Liver (tissue), 9 donors: ENCODE data around the gene HOXA1. TPM values are rescaled to one million over a fixed set of nuclear protein-coding genes. Genes with fewer than 3 reads are reported as not detected.

Experiments used
- DNase-seq: peaks from one replicate; pipeline ENCODE4 v3.0.0-alpha.2; 2017; ENCODE audit warnings: low spot score
- H3K27ac ChIP-seq, 2 donors: one replicate each; pipeline ENCODE4 v1.7.0; 2013; ENCODE audit warnings: inconsistent platforms in 2 of 2, low read length in 2 of 2, control low read depth in 1 of 2, low read depth in 1 of 2, mild to moderate bottlenecking in 1 of 2
- H3K27me3 ChIP-seq, 4 donors: one replicate each; pipeline versions ENCODE4 v1.6.1 to v1.7.0; 2013; ENCODE audit warnings: low read length in 3 of 4, inconsistent platforms in 1 of 4, mild to moderate bottlenecking in 1 of 4, moderate library complexity in 1 of 4; ENCODE audit not compliant: control insufficient read depth in 4 of 4, insufficient read depth in 4 of 4
- H3K36me3 ChIP-seq, 4 donors: one replicate each; pipeline versions ENCODE4 v1.6.1 to v1.7.0; 2013; ENCODE audit warnings: low read length in 3 of 4, mild to moderate bottlenecking in 3 of 4, low read depth in 1 of 4, moderate library complexity in 1 of 4; ENCODE audit not compliant: control insufficient read depth in 4 of 4, insufficient read depth in 3 of 4
- H3K4me1 ChIP-seq, 4 donors: one replicate each; pipeline versions ENCODE4 v1.6.1 to v1.7.0; 2013; ENCODE audit warnings: low read length in 3 of 4, mild to moderate bottlenecking in 3 of 4, moderate library complexity in 1 of 4; ENCODE audit not compliant: control insufficient read depth in 4 of 4, insufficient read depth in 4 of 4
- H3K4me3 ChIP-seq, 3 donors: one replicate each; pipeline versions ENCODE4 v1.6.1 to v1.7.0; 2013; ENCODE audit warnings: low read length in 3 of 3, control low read depth in 1 of 3, low read depth in 1 of 3, mild to moderate bottlenecking in 1 of 3
- H3K9ac ChIP-seq, 2 donors: one replicate each; pipeline ENCODE4 v1.7.0; 2013; ENCODE audit warnings: low read length in 2 of 2, mild to moderate bottlenecking in 2 of 2, moderate library complexity in 2 of 2, control low read depth in 1 of 2, low read depth in 1 of 2
- H3K9me3 ChIP-seq, 4 donors: one replicate each; pipeline versions ENCODE4 v1.6.1 to v1.7.0; 2013; ENCODE audit warnings: low read length in 3 of 4; ENCODE audit not compliant: control insufficient read depth in 4 of 4
- ATF3 ChIP-seq: IDR thresholded peaks from 2 replicates; pipeline ENCODE4 v1.6.1; 2016; ENCODE audit warnings: antibody characterized with exemption
- CTCF ChIP-seq: fragments of 150-350 bp; IDR thresholded peaks from 2 replicates; pipeline ENCODE4 v1.5.1; 2017; ENCODE audit warnings: improper control_type of control experiment, low read depth, low read length; ENCODE audit not compliant: missing input control
- EGR1 ChIP-seq, 2 donors: IDR thresholded peaks; 2 replicates each; pipeline ENCODE4 v1.6.1; 2016 to 2018; ENCODE audit warnings: antibody characterized with exemption in 2 of 2, low read depth in 2 of 2
- FOXA2 ChIP-seq: IDR thresholded peaks from 2 replicates; pipeline ENCODE4 v1.6.1; 2016; ENCODE audit warnings: antibody characterized with exemption
- GABPA ChIP-seq, 2 donors: IDR thresholded peaks in 1 of 2; conservative IDR thresholded peaks in 1 of 2; 2 replicates each; pipeline ENCODE4 v1.6.1; 2016; ENCODE audit warnings: antibody characterized with exemption in 2 of 2, mild to moderate bottlenecking in 1 of 2, moderate library complexity in 1 of 2
- HNF4A ChIP-seq, 2 donors: conservative IDR thresholded peaks; 2 replicates each; pipeline ENCODE4 v1.6.1; 2016; ENCODE audit warnings: antibody characterized with exemption in 2 of 2, mild to moderate bottlenecking in 2 of 2
- HNF4G ChIP-seq: IDR thresholded peaks from 2 replicates; pipeline ENCODE4 v1.6.1; 2016; ENCODE audit warnings: antibody characterized with exemption
- JUND ChIP-seq, 2 donors: IDR thresholded peaks; 2 replicates each; pipeline ENCODE4 v1.6.1; 2016; ENCODE audit warnings: antibody characterized with exemption in 2 of 2
- MAX ChIP-seq: IDR thresholded peaks from 2 replicates; pipeline ENCODE4 v1.6.1; 2016; ENCODE audit warnings: antibody characterized with exemption
- NR2F2 ChIP-seq: IDR thresholded peaks from 2 replicates; pipeline ENCODE4 v1.6.1; 2016; ENCODE audit warnings: antibody characterized with exemption
- RAD21 ChIP-seq, 2 donors: IDR thresholded peaks; 2 replicates each; pipeline ENCODE4 v1.6.1; 2016; ENCODE audit warnings: antibody characterized with exemption in 2 of 2, mild to moderate bottlenecking in 2 of 2
- SP1 ChIP-seq: IDR thresholded peaks from 2 replicates; pipeline ENCODE4 v1.6.1; 2018; ENCODE audit warnings: antibody characterized with exemption, mild to moderate bottlenecking
- TAF1 ChIP-seq: conservative IDR thresholded peaks from 2 replicates; pipeline ENCODE4 v1.6.1; 2016; ENCODE audit warnings: antibody characterized with exemption, mild to moderate bottlenecking
- YY1 ChIP-seq: IDR thresholded peaks from 2 replicates; pipeline ENCODE4 v1.6.1; 2016; ENCODE audit warnings: antibody characterized with exemption, mild to moderate bottlenecking
- WGBS: extraction: QIAGEN DNeasy Blood & Tissue Kit; methylation state at CpG from one replicate; pipeline ENCODE4 v1.1.7; 2013; 5-methylcytosine and 5-hydroxymethylcytosine counted together
- polyA plus RNA-seq, 2 donors: library from polyadenylated mRNA; stranded (reverse) in 1 of 2; unstranded in 1 of 2; fragments of 200-250 nt in 1 of 2; fragments of >200 nt in 1 of 2; fragmentation: Nextera tagmentation in 1 of 2; extraction: Ambion mirVana in 1 of 2; gene quantifications; one replicate each; pipeline versions ENCODE4 v1.2.1 to v1.2.3, GENCODE V29; 2013 to 2015
- total RNA-seq, 2 donors: library from RNA; depleted of rRNA; stranded (reverse); fragments of >200 nt; gene quantifications; one replicate each; pipeline ENCODE4 v1.2.3, GENCODE V29; 2014
- donor health status: healthy.
- donor health status: healthy.
- donor health status: healthy.
- donor health status: healthy.
- donor health status: healthy.

The HOXA1 gene
- total and polyA plus RNA-seq, 4 donors: 0.08 to 0.28 (median 0.21) TPM

- no peak for DNase-seq
- Histone ChIP-seq H3K9me3 (no peaks in the 10 kb centered on the region), H3K4me1 (peaks cover 0 to 7% (median under 1%) of the 10 kb centered on the region in 4 donors), H3K36me3 (no peaks in the 10 kb centered on the region), H3K4me3 (peak overlapping the region in 1 of 3 donors; percentile 25), H3K27me3 (peaks cover 8 to 24% (median 18%) of the 10 kb centered on the region in 4 donors), H3K27ac (peak overlapping the region; percentile 45 to 87), H3K9ac (no peak overlapping the region)
- 14% methylated on average over 38 of the region's 38 CpGs for WGBS
- TF ChIP-seq NR2F2 (peak; percentile 21), SP1 (no peak)
These were observed 3.0 kb upstream of the HOXA1 start for GRCh38 chr7:27098578-27099451.

- Histone ChIP-seq H3K9me3 (no peaks in the 10 kb centered on the region), H3K4me1 (peaks cover 0 to 7% (median under 1%) of the 10 kb centered on the region in 4 donors), H3K9ac (peak overlapping the region; percentile 5 to 28), H3K4me3 (peak overlapping the region in 2 of 3 donors; percentile 11 to 25), H3K27ac (peak overlapping the region; percentile 45 to 87), H3K36me3 (no peaks in the 10 kb centered on the region), H3K27me3 (peaks cover 5 to 20% (median 17%) of the 10 kb centered on the region in 4 donors)
- DNase-seq: no peak
- WGBS: 11% methylated on average over 35 of the region's 35 CpGs
- no peak for TF ChIP-seq TAF1
- TF ChIP-seq RAD21 (IDR thresholded peaks at IDR 0.05): no peak
- no peak for TF ChIP-seq ATF3
- TF ChIP-seq GABPA (IDR thresholded peaks at IDR 0.05 in 1 of 2, conservative IDR thresholded peaks at IDR 0.05 in 1 of 2): no peak
- no peak for TF ChIP-seq NR2F2
- TF ChIP-seq EGR1 (IDR thresholded peaks at IDR 0.05; ENCODE audit: low read depth in 2 of 2): no peak
- TF ChIP-seq MAX: no peak
- no peak for TF ChIP-seq YY1
- TF ChIP-seq CTCF: no peak
These were observed 2.1 kb upstream of the HOXA1 start for GRCh38 chr7:27097686-27098577.

- peaks cover 0 to 6% (median under 1%) of the 10 kb centered on the region in 4 donors for H3K4me1 ChIP-seq
- no peaks in the 10 kb centered on the region for H3K36me3 ChIP-seq
- no peak for DNase-seq
- H3K4me3 ChIP-seq: peak overlapping the region in 2 of 3 donors; percentile 6 to 61
- H3K27me3 ChIP-seq: peaks cover 4 to 28% (median 17%) of the 10 kb centered on the region in 4 donors
- no peaks in the 10 kb centered on the region for H3K9me3 ChIP-seq
- H3K27ac ChIP-seq: peak overlapping the region; percentile 84 to 87
- H3K9ac ChIP-seq: peak overlapping the region in 1 of 2 donors; percentile 22
- WGBS: 4% methylated on average over 41 of the region's 41 CpGs
- TF ChIP-seq JUND (IDR thresholded peaks at IDR 0.05) (no peak), TAF1 (no peak), HNF4A (conservative IDR thresholded peaks at IDR 0.05) (no peak), EGR1 (IDR thresholded peaks at IDR 0.05; ENCODE audit: low read depth in 2 of 2) (no peak), GABPA (IDR thresholded peaks at IDR 0.05 in 1 of 2, conservative IDR thresholded peaks at IDR 0.05 in 1 of 2) (no peak), CTCF (no peak), NR2F2 (no peak), FOXA2 (no peak), YY1 (no peak), MAX (no peak), HNF4G (no peak)
These were observed 1.1 kb upstream of the HOXA1 start for GRCh38 chr7:27096768-27097514.
